GM18508 (cell line): ENCODE data around the gene TLX2.

Source experiments
- ATAC-seq: cut with Tn5 transposase; IDR thresholded peaks from one replicate; pipeline ENCODE4 v1.9.1; 2021; ENCODE audit warnings: moderate number of reproducible peaks; ENCODE audit not compliant: insufficient read depth, unreplicated experiment

TLX2 gene

GRCh38 chr2:74530239-74531187 lies 16.3 kb downstream of the TLX2 start:
- no peak for ATAC-seq

- no peak for ATAC-seq
These were observed 17.4 kb downstream of the TLX2 start for GRCh38 chr2:74531666-74532065.

GRCh38 chr2:74532222-74532621 lies 18.0 kb downstream of the TLX2 start:
- ATAC-seq, result no peak

- no peak for ATAC-seq
These were observed 19.2 kb downstream of the TLX2 start for GRCh38 chr2:74533464-74533863.

- no peak for ATAC-seq
These were observed 20.2 kb downstream of the TLX2 start for GRCh38 chr2:74534411-74534810.

- no peak for ATAC-seq
These were observed 21.3 kb downstream of the TLX2 start for GRCh38 chr2:74535440-74535965.

GRCh38 chr2:74536166-74536950 lies 22.1 kb downstream of the TLX2 start:
- no peak for ATAC-seq

GRCh38 chr2:74537140-74537539 lies 22.9 kb downstream of the TLX2 start:
- ATAC-seq, result no peak

GRCh38 chr2:74538881-74539339 lies 24.7 kb downstream of the TLX2 start:
- ATAC-seq, result no peak

GRCh38 chr2:74540291-74540690 lies 26.0 kb downstream of the TLX2 start:
- ATAC-seq, result no peak

- no peak for ATAC-seq
These were observed 28.7 kb downstream of the TLX2 start for GRCh38 chr2:74542978-74543377.

- ATAC-seq, result no peak
These were observed 30.4 kb downstream of the TLX2 start for GRCh38 chr2:74544634-74545033.

- no peak for ATAC-seq
These were observed 31.8 kb downstream of the TLX2 start for GRCh38 chr2:74546004-74546403.

GRCh38 chr2:74548285-74548899 lies 34.1 kb downstream of the TLX2 start:
- ATAC-seq, result no peak

GRCh38 chr2:74548900-74549826 lies 34.9 kb downstream of the TLX2 start:
- no peak for ATAC-seq

GRCh38 chr2:74550231-74550630 lies 36.0 kb downstream of the TLX2 start:
- ATAC-seq, result no peak

- no peak for ATAC-seq
These were observed 37.3 kb downstream of the TLX2 start for GRCh38 chr2:74551530-74551929.

GRCh38 chr2:74551942-74552913 lies 38.0 kb downstream of the TLX2 start:
- no peak for ATAC-seq
